Measurements from ENCODE around the gene ASXL2.

DNA sequence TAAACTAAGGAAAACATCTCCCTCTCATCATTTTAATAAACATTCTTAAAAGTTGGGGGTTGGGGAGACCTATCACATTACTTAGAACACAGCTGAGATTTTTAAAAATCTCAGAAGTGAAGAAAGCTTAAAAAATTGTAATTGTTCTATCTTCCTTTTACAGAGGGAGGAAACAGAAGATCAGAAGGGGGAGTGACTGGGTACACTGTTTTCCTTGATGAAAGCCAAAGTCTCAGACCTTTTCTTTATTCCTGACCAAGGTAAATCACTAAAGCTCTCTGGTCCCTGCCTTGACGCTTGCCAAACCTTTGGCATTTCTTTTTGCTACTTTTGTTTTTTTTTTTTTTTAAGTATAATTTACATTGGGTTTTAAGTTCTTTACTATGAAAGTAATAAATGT, 119.9 kb downstream of the ASXL2 start:
- TF ChIP-seq, protein P1, sequence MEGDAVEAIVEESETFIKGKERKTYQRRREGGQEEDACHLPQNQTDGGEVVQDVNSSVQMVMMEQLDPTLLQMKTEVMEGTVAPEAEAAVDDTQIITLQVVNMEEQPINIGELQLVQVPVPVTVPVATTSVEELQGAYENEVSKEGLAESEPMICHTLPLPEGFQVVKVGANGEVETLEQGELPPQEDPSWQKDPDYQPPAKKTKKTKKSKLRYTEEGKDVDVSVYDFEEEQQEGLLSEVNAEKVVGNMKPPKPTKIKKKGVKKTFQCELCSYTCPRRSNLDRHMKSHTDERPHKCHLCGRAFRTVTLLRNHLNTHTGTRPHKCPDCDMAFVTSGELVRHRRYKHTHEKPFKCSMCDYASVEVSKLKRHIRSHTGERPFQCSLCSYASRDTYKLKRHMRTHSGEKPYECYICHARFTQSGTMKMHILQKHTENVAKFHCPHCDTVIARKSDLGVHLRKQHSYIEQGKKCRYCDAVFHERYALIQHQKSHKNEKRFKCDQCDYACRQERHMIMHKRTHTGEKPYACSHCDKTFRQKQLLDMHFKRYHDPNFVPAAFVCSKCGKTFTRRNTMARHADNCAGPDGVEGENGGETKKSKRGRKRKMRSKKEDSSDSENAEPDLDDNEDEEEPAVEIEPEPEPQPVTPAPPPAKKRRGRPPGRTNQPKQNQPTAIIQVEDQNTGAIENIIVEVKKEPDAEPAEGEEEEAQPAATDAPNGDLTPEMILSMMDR (IDR thresholded peaks at IDR 0.05 in 8 of 11, conservative IDR thresholded peaks at IDR 0.05 in 3 of 11): no peak
- TF ChIP-seq POLR2A (IDR thresholded peaks at IDR 0.05): no peak

Data from spleen (tissue), 7 donors.